Measurements from ENCODE around the gene KRTAP2-3. TPM values are rescaled to one million over a fixed set of nuclear protein-coding genes. Genes with fewer than 3 reads are reported as not detected.
"Not testable (repeated sequence)": the region's sequence is repeated elsewhere in the genome, so short reads cannot be mapped to it uniquely, and the experiment has no call there.

Gene KRTAP2-3
- total RNA-seq, 3 donors from 2014 or later = not detected

DNA sequence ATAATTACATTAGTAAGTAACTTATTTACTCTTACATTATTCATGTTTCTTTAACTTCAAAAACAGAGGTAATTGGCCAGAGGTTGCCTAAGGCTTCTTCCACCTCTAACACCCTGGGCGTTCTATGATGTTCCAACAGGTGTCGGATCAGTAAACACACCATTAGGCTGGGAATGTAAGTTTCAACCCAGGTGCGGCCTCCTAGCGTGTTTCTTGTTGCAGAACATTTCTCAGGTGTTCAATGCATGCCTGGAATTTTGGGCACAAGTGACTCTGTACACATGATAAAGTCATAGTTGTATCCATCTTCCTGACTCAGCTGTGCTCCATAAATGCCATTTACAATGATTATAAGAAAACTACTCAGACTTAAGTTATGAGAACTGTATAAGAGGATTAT, 5.9 kb downstream of the KRTAP2-3 start:
- no peak overlapping the region for H3K27ac ChIP-seq
- TF ChIP-seq, protein P1, sequence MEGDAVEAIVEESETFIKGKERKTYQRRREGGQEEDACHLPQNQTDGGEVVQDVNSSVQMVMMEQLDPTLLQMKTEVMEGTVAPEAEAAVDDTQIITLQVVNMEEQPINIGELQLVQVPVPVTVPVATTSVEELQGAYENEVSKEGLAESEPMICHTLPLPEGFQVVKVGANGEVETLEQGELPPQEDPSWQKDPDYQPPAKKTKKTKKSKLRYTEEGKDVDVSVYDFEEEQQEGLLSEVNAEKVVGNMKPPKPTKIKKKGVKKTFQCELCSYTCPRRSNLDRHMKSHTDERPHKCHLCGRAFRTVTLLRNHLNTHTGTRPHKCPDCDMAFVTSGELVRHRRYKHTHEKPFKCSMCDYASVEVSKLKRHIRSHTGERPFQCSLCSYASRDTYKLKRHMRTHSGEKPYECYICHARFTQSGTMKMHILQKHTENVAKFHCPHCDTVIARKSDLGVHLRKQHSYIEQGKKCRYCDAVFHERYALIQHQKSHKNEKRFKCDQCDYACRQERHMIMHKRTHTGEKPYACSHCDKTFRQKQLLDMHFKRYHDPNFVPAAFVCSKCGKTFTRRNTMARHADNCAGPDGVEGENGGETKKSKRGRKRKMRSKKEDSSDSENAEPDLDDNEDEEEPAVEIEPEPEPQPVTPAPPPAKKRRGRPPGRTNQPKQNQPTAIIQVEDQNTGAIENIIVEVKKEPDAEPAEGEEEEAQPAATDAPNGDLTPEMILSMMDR (IDR thresholded peaks at IDR 0.05) = no peak
- TF ChIP-seq POLR2A (IDR thresholded peaks at IDR 0.05) (no peak), POLR2AphosphoS5 (IDR thresholded peaks at IDR 0.05) (no peak)
- no peaks in the 10 kb centered on the region for H3K4me1 ChIP-seq
- H3K36me3 ChIP-seq = no peaks in the 10 kb centered on the region
- intact Hi-C loops (cut with DNase I; ENCODE audit: low total_unique reads) = no loop called here
- no peak overlapping the region for H3K4me3 ChIP-seq
- peaks cover 0 to 3% of the 10 kb centered on the region in 2 donors for H3K27me3 ChIP-seq
- no peak for DNase-seq (ENCODE audit: low spot score in 2 of 2)
- H3K9me3 ChIP-seq = no peaks in the 10 kb centered on the region

DNA sequence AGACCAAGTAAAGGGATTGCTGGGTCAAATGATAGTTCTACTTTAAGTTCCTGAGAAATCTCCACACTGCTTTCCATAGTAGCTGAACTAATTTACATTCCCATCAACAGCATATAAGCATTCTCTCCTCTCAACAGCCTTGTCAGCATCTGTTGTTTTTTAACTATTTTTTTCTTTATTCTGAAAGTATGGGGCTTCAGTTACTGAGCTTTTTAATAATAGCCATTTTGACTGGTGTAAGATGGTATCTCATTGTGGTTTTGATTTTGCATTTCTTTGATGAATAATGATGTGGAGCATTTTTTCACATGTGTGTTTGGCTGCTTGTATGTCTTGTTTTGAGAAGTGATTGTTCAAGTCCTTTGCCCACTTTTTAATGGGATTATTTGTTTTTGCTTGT, 7.3 kb downstream of the KRTAP2-3 start:
- no peak for TF ChIP-seq POLR2AphosphoS5 (IDR thresholded peaks at IDR 0.05)
- H3K36me3 ChIP-seq = no peaks in the 10 kb centered on the region
- H3K27ac ChIP-seq = no peak overlapping the region
- intact Hi-C loops (cut with DNase I; ENCODE audit: low total_unique reads) = no loop called here
- H3K9me3 ChIP-seq = no peaks in the 10 kb centered on the region
- H3K4me1 ChIP-seq = no peaks in the 10 kb centered on the region
- DNase-seq (ENCODE audit: low spot score in 2 of 2) = no peak
- H3K27me3 ChIP-seq = peaks cover 0 to 4% of the 10 kb centered on the region in 2 donors
- H3K4me3 ChIP-seq = no peak overlapping the region

DNA sequence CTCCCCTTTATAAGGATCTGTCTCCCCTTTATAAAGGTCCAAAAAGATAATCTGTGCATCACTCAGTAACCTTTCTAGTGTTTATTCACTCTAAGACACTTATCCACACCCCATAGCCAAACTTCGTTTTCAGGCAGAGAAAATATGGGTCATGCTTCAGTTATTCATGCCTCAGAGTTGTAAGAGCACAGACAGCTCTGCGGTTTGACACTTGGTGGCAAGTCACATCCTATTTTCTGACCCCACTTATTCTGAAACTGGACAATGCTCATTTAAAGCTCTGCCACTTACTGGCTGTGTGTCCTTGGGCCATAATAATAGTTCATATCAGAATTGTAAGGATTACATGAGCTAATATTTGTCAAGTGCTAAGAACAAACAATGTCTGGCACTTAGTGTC, 10.8 kb downstream of the KRTAP2-3 start:
- intact Hi-C loops (cut with DNase I; ENCODE audit: low total_unique reads) = no loop called here
- no peaks in the 10 kb centered on the region for H3K36me3 ChIP-seq
- H3K4me1 ChIP-seq = no peaks in the 10 kb centered on the region
- H3K9me3 ChIP-seq = no peaks in the 10 kb centered on the region
- H3K27ac ChIP-seq = no peak overlapping the region
- no peak overlapping the region for H3K4me3 ChIP-seq
- no peak for DNase-seq (ENCODE audit: low spot score in 2 of 2)
- peaks cover 0 to 4% of the 10 kb centered on the region in 2 donors for H3K27me3 ChIP-seq
- TF ChIP-seq POLR2AphosphoS5 (IDR thresholded peaks at IDR 0.05) = no peak
- no peak for TF ChIP-seq POLR2A (IDR thresholded peaks at IDR 0.05)
- TF ChIP-seq, protein P1 (IDR thresholded peaks at IDR 0.05) = no peak

DNA sequence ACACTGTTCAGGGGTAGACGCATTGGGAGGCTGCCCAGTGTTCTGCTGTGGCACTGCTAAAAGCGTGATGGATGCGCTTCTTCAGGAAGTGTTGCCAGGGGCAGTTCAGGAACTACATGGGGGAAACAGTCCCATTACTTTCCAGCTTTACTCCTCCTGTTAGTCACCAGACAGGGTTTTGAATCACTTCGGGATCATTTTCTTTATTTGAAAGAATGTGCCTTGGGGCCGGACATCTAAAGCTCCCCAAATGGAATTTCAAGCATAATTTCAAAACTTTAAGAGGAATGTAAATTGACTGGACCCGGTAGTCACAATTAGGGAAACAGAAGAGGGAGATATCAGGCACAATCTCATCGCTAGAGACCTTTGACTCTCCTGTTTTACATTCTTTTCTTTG, 11.5 kb downstream of the KRTAP2-3 start:
- no peak for DNase-seq (ENCODE audit: low spot score in 2 of 2)
- Histone ChIP-seq H3K4me3 (no peak overlapping the region), H3K9me3 (no peaks in the 10 kb centered on the region), H3K4me1 (no peaks in the 10 kb centered on the region), H3K27ac (no peak overlapping the region), H3K36me3 (no peaks in the 10 kb centered on the region), H3K27me3 (peaks cover 0 to 4% of the 10 kb centered on the region in 2 donors)
- intact Hi-C loops (cut with DNase I; ENCODE audit: low total_unique reads) = no loop called here
- no peak for TF ChIP-seq POLR2A (IDR thresholded peaks at IDR 0.05)
- no peak for TF ChIP-seq POLR2AphosphoS5 (IDR thresholded peaks at IDR 0.05)
- TF ChIP-seq, protein P1 (IDR thresholded peaks at IDR 0.05) = no peak

DNA sequence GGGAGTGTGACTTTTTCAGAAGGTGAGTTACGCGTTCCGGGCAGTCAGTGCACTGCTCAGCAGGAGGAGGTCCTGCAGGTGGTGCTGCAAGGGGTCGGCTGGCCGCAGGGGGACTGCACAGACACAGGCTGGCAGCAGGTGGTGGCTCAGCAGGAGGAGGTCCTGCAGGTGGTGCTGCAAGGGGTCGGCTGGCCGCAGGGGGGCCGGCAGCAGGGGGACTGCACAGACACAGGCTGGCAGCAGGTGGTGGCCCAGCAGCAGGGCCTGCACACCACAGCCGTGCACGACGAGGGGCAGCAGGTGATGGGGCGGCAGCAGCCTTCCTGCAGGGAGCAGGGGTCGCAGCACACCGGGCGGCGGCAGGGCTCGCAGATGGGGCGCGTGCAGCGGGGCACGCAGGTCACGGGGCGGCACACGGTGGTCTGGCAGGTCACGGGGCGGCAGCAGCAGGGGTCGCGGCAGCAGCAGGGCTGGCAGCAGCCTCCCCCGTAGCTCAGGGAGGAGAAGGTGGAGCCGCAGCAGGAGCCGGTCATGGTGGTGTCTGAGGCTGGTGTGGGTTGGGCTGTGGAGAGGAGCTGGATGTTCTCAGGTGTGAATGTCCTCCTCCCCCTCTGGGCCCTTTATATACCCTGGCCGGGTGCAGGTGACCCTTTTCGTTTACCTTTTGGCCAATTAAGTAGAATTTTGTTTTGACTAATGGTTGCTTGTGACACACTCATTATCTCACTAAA, 13.0 kb downstream of the KRTAP2-3 start, which contains the start of gene KRTAP2-1:
TSS of gene KRTAP2-1 (minus strand) at position 582 of the 731 bp plus-strand sequence. CDS start at position 533, 49 bp downstream.
- H3K27ac ChIP-seq; H3K4me1 ChIP-seq; H3K4me3 ChIP-seq; intact Hi-C loops (cut with DNase I; ENCODE audit: low total_unique reads); H3K27me3 ChIP-seq; H3K9me3 ChIP-seq; H3K36me3 ChIP-seq; DNase-seq (ENCODE audit: low spot score in 2 of 2): not testable (repeated sequence)

DNA sequence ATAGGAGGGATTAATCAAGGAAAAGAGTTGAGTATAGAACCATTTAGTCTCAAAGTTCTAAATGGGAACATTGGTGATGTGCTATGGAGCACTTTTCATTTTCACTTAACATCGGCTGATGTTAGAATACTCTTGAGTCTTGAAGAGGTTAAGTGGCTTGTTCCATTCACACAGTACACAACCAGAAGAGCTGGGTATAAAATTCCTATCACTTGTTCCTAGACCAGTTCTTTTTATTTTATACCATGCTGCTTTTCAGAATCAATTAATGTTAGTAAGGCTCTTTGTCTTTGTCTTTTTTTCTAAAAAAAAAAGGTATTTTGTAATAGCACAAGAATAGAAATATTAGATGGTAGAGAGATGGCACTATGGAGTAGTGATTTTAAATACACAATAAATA, 17.0 kb downstream of the KRTAP2-3 start:
- H3K4me3 ChIP-seq = no peak overlapping the region
- no peaks in the 10 kb centered on the region for H3K27me3 ChIP-seq
- TF ChIP-seq POLR2AphosphoS5 (IDR thresholded peaks at IDR 0.05) = no peak
- TF ChIP-seq, protein P1 (IDR thresholded peaks at IDR 0.05) = no peak
- TF ChIP-seq POLR2A (IDR thresholded peaks at IDR 0.05) = no peak
- H3K4me1 ChIP-seq = no peaks in the 10 kb centered on the region
- H3K27ac ChIP-seq = no peak overlapping the region
- DNase-seq (ENCODE audit: low spot score in 2 of 2) = no peak
- H3K9me3 ChIP-seq = no peaks in the 10 kb centered on the region
- H3K36me3 ChIP-seq = no peaks in the 10 kb centered on the region
- intact Hi-C loops (cut with DNase I; ENCODE audit: low total_unique reads) = no loop called here
